H1 (cell line): ENCODE data around the gene FAM53A. TPM values are rescaled to one million over a fixed set of nuclear protein-coding genes. Genes with fewer than 3 reads are reported as not detected.

ENCODE experiments used
- CTCF ChIA-PET: fragments of 300-600 bp; sonication (Branson Sonifier 250); formaldehyde crosslinking; loops from one replicate; lab custom pipeline; 2021; ENCODE audit not compliant: partially characterized antibody; lab: Charles Lee
- POLR2A ChIA-PET: fragments of 300-600 bp; sonication (Branson Sonifier 250); formaldehyde crosslinking; loops from one replicate; lab custom pipeline; 2021; ENCODE audit warnings: inconsistent platforms; ENCODE audit not compliant: partially characterized antibody; lab: Charles Lee
- DNase-seq, 2 experiments: peaks; one replicate each; pipeline versions ENCODE4 v3.0.0 to v3.0.0-alpha.2; 2010 to 2022; ENCODE audit warnings: low spot score in 2 of 2, low read depth in 1 of 2, mixed read lengths in 1 of 2
- FAIRE-seq: peaks from 2 replicates; lab custom pipeline; 2011; peaks lifted over from hg19 to GRCh38; lab: Jason Lieb, UNC
- H2AFZ ChIP-seq: 2 replicates; pipeline ENCODE4 v1.8.1; 2012; ENCODE audit warnings: low read length, inconsistent platforms
- H2AK5ac ChIP-seq: 2 replicates; pipeline ENCODE4 v1.6.1; 2013; ENCODE audit warnings: low read depth, low read length
- H2BK120ac ChIP-seq: replicated peaks from 2 replicates; pipeline ENCODE3; 2013; ENCODE audit warnings: low read depth, low read length, inconsistent platforms
- H2BK12ac ChIP-seq: 2 replicates; pipeline ENCODE4 v1.6.1; 2013; ENCODE audit warnings: low read depth, low read length
- H2BK15ac ChIP-seq: 2 replicates; pipeline ENCODE4 v1.6.1; 2013; ENCODE audit warnings: low read length
- H2BK20ac ChIP-seq: 2 replicates; pipeline ENCODE4 v1.6.1; 2013; ENCODE audit warnings: low read length
- H2BK5ac ChIP-seq: 2 replicates; pipeline ENCODE4 v1.6.1; 2013; ENCODE audit warnings: low read depth, low read length
- H3K14ac ChIP-seq: 2 replicates; pipeline ENCODE4 v1.6.1; 2013; ENCODE audit warnings: inconsistent platforms; ENCODE audit not compliant: insufficient read length
- H3K18ac ChIP-seq: 2 replicates; pipeline ENCODE4 v1.6.1; 2013; ENCODE audit warnings: low read length; ENCODE audit errors: extremely low read depth
- H3K23ac ChIP-seq: 2 replicates; pipeline ENCODE4 v1.6.1; 2013; ENCODE audit warnings: inconsistent platforms; ENCODE audit not compliant: insufficient read length
- H3K23me2 ChIP-seq: 2 replicates; pipeline ENCODE4 v1.6.1; 2013; ENCODE audit warnings: low read depth, low read length
- H3K27ac ChIP-seq: 2 replicates; pipeline ENCODE4 v1.6.1; 2011; ENCODE audit warnings: low read depth, low read length, inconsistent platforms
- H3K27me3 ChIP-seq, 4 experiments: replicated peaks in 1 of 4; 1 replicate in 1 of 4; 2 replicates in 3 of 4; pipeline versions ENCODE4 v1.6.1 to v1.8.1; 2011 to 2013; ENCODE audit warnings: low read length in 3 of 4, mild to moderate bottlenecking in 3 of 4, inconsistent platforms in 2 of 4, mixed read lengths in 2 of 4, moderate library complexity in 1 of 4; ENCODE audit not compliant: control insufficient read depth in 3 of 4, insufficient read depth in 3 of 4; ENCODE audit errors: extremely low read depth in 1 of 4
- H3K36me3 ChIP-seq, 4 experiments: 2 replicates each; pipeline versions ENCODE4 v1.6.1 to v1.8.1; 2011 to 2013; ENCODE audit warnings: mild to moderate bottlenecking in 4 of 4, low read length in 3 of 4, moderate library complexity in 2 of 4, control low read depth in 1 of 4, inconsistent platforms in 1 of 4; ENCODE audit not compliant: insufficient read depth in 4 of 4, control insufficient read depth in 2 of 4
- H3K4ac ChIP-seq: replicated peaks from 2 replicates; pipeline ENCODE3; 2013; ENCODE audit warnings: low read length, low read depth, mixed read lengths, inconsistent platforms; ENCODE audit not compliant: insufficient read length
- H3K4me1 ChIP-seq, 4 experiments: replicated peaks in 1 of 4; 1 replicate in 1 of 4; 2 replicates in 3 of 4; pipeline versions ENCODE4 v1.6.1 to v1.8.1; 2011 to 2013; ENCODE audit warnings: low read length in 3 of 4, inconsistent platforms in 2 of 4, mixed read lengths in 1 of 4; ENCODE audit not compliant: insufficient read depth in 4 of 4, control insufficient read depth in 3 of 4
- H3K4me2 ChIP-seq, 2 experiments: 2 replicates each; pipeline versions ENCODE4 v1.6.1 to v1.8.1; 2011 to 2013; ENCODE audit warnings: low read depth in 2 of 2, low read length in 2 of 2, control low read depth in 1 of 2, inconsistent platforms in 1 of 2, mild to moderate bottlenecking in 1 of 2; ENCODE audit not compliant: insufficient read depth in 1 of 2
- H3K4me3 ChIP-seq, 4 experiments: fragments of 200-600, 300-600 bp in 1 of 4; sonication (generic), shearing (Covaris generic), sonication (Bioruptor Twin) in 1 of 4; 2 replicates each; pipeline versions ENCODE4 v1.5.1 to v1.8.1; 2011 to 2016; ENCODE audit warnings: low read length in 4 of 4, low read depth in 3 of 4, control low read depth in 2 of 4, inconsistent platforms in 2 of 4, mild to moderate bottlenecking in 2 of 4, mixed read lengths in 1 of 4, moderate library complexity in 1 of 4; ENCODE audit not compliant: insufficient read depth in 2 of 4; ENCODE audit errors: extremely low read depth in 1 of 4
- H3K56ac ChIP-seq: replicated peaks from 2 replicates; pipeline ENCODE3; 2013; ENCODE audit warnings: low read depth, mild to moderate bottlenecking, mixed read lengths, low read length, inconsistent platforms; ENCODE audit not compliant: insufficient read length
- H3K79me1 ChIP-seq: 2 replicates; pipeline ENCODE4 v1.6.1; 2013; ENCODE audit warnings: low read depth, low read length, control low read depth
- H3K79me2 ChIP-seq, 2 experiments: 2 replicates each; pipeline versions ENCODE4 v1.6.1 to v1.8.1; 2012 to 2013; ENCODE audit warnings: low read length in 2 of 2, mild to moderate bottlenecking in 2 of 2, inconsistent platforms in 1 of 2; ENCODE audit not compliant: insufficient read depth in 2 of 2, control insufficient read depth in 1 of 2
- H3K9ac ChIP-seq, 4 experiments: replicated peaks in 1 of 4; 1 replicate in 1 of 4; 2 replicates in 3 of 4; pipeline versions ENCODE4 v1.6.1 to v1.8.1; 2011 to 2013; ENCODE audit warnings: low read depth in 3 of 4, low read length in 3 of 4, control low read depth in 2 of 4, mild to moderate bottlenecking in 2 of 4, moderate library complexity in 2 of 4, inconsistent platforms in 1 of 4; ENCODE audit errors: extremely low read depth in 1 of 4
- H3K9me3 ChIP-seq, 2 experiments: 2 replicates each; pipeline versions ENCODE4 v1.6.1 to v1.8.1; 2012 to 2013; ENCODE audit warnings: mild to moderate bottlenecking in 2 of 2, moderate library complexity in 2 of 2, control low read depth in 1 of 2, inconsistent platforms in 1 of 2, low read depth in 1 of 2, low read length in 1 of 2, mixed read lengths in 1 of 2; ENCODE audit not compliant: insufficient read depth in 2 of 2
- H4K20me1 ChIP-seq, 2 experiments: replicated peaks in 1 of 2; 2 replicates each; pipeline versions ENCODE3 to v1.8.1; 2011 to 2013; ENCODE audit warnings: inconsistent platforms in 2 of 2, low read length in 2 of 2, mild to moderate bottlenecking in 1 of 2; ENCODE audit not compliant: insufficient read depth in 2 of 2, control insufficient read depth in 1 of 2
- H4K5ac ChIP-seq: 2 replicates; pipeline ENCODE4 v1.6.1; 2013; ENCODE audit warnings: low read length, low read depth, mixed read lengths, inconsistent platforms; ENCODE audit not compliant: insufficient read length
- H4K8ac ChIP-seq: 2 replicates; pipeline ENCODE4 v1.8.0; 2013; ENCODE audit warnings: mild to moderate bottlenecking, moderate library complexity, low read length, inconsistent platforms; ENCODE audit not compliant: insufficient read depth; ENCODE audit errors: extremely low read depth
- H4K91ac ChIP-seq: replicated peaks from 2 replicates; pipeline ENCODE3; 2013; ENCODE audit warnings: low read length, mixed read lengths, inconsistent platforms; ENCODE audit not compliant: insufficient read length
- ATF2 ChIP-seq: IDR thresholded peaks from 2 replicates; pipeline ENCODE4 v1.6.1; 2012; ENCODE audit warnings: low read length, inconsistent platforms
- CEBPB ChIP-seq: IDR thresholded peaks from 2 replicates; pipeline ENCODE4 v1.6.1; 2012; ENCODE audit warnings: low read depth, low read length
- CHD1 ChIP-seq: IDR thresholded peaks from 2 replicates; pipeline ENCODE4 v1.6.1; 2012; ENCODE audit warnings: low read depth, low read length, improper control_type of control experiment
- EZH2 ChIP-seq: fragments of 200-600 bp; sonication (generic); IDR thresholded peaks from 2 replicates; pipeline ENCODE4 v1.7.1; 2012; ENCODE audit warnings: low read depth, mild to moderate bottlenecking, moderate library complexity, low read length, inconsistent platforms; ENCODE audit not compliant: severe bottlenecking
- GTF2F1 ChIP-seq: IDR thresholded peaks from 2 replicates; pipeline ENCODE4 v1.6.1; 2012; ENCODE audit warnings: low read depth, low read length, improper control_type of control experiment, borderline replicate concordance
- JUND ChIP-seq: IDR thresholded peaks from 2 replicates; pipeline ENCODE4 v1.6.1; 2011; ENCODE audit warnings: mild to moderate bottlenecking, improper control_type of control experiment, low read length
- POLR2A ChIP-seq, 2 experiments: IDR thresholded peaks; 1 replicate in 1 of 2; 2 replicates in 1 of 2; pipeline ENCODE4 v1.6.1; 2011; ENCODE audit warnings: low read depth in 2 of 2, low read length in 2 of 2, mild to moderate bottlenecking in 2 of 2; ENCODE audit errors: control extremely low read depth in 1 of 2
- RBBP5 ChIP-seq: IDR thresholded peaks from 2 replicates; pipeline ENCODE4 v1.7.1; 2012; ENCODE audit warnings: low read depth, mild to moderate bottlenecking, inconsistent platforms, low read length, moderate library complexity, borderline replicate concordance
- RFX5 ChIP-seq: IDR thresholded peaks from 2 replicates; pipeline ENCODE4 v1.6.1; 2011; ENCODE audit warnings: low read depth, low read length, improper control_type of control experiment, borderline replicate concordance
- TCF12 ChIP-seq: IDR thresholded peaks from 2 replicates; pipeline ENCODE4 v1.6.1; 2011; ENCODE audit warnings: low read depth, mild to moderate bottlenecking, low read length
- TEAD4 ChIP-seq: IDR thresholded peaks from 2 replicates; pipeline ENCODE4 v1.6.1; 2012; ENCODE audit warnings: low read depth, low read length, inconsistent platforms, mixed read lengths
- WGBS, 2 experiments: shearing (Covaris generic) in 1 of 2; methylation state at CpG; one replicate each; pipeline versions ENCODE4 v1.1.6 to v1.1.7; 2013 to 2015; ENCODE audit warnings: low lambda C conversion rate in 2 of 2, mixed read lengths in 2 of 2, inconsistent platforms in 1 of 2, low coverage in 1 of 2, missing lambda C conversion rate in 1 of 2; ENCODE audit not compliant: insufficient replicate concordance in 2 of 2, insufficient coverage in 1 of 2, insufficient read length in 1 of 2; ENCODE audit errors: extremely low coverage in 1 of 2, missing lambda C conversion rate in 1 of 2; 5-methylcytosine and 5-hydroxymethylcytosine counted together
- polyA plus RNA-seq, 7 experiments: library from polyadenylated mRNA; depleted of rRNA in 3 of 7; stranded (reverse) in 5 of 7; unstranded in 2 of 7; fragments of >200 nt in 5 of 7; fragments of 200-250 nt in 2 of 7; gene quantifications; 1 replicate in 5 of 7; 2 replicates in 1 of 7; 4 replicates in 1 of 7; pipeline versions ENCODE4 v1.2.1 to v1.2.3, GENCODE V29; 2011 to 2013; ENCODE audit warnings: missing spikeins in 2 of 7, mixed read lengths in 2 of 7
- total RNA-seq: library from RNA; stranded (reverse); fragmentation: NEBNext Ultra II Directional; extraction: Animal tissue kit (Norgen Biotek cat#: 25700); gene quantifications from 2 replicates; pipeline ENCODE4 v1.2.1, GENCODE V29; 2021

FAM53A gene
- total and polyA plus RNA-seq, 2 of the 8 experiments (the other 6 are each of a cell fraction or from before 2014, with no cell fraction given) = 1.9 to 2.0 TPM

GRCh38 chr4:1630266-1630665 lies 53.8 kb downstream of the FAM53A start:
- DNase-seq (no peak), FAIRE-seq (no peak)
- no peak overlapping the region for H3K4me3 ChIP-seq
- no peaks in the 10 kb centered on the region for H3K27me3 ChIP-seq
- no peak overlapping the region for H3K27ac ChIP-seq
- peaks cover 0 to 5% of the 10 kb centered on the region in 2 experiments for H4K20me1 ChIP-seq
- H3K56ac ChIP-seq = no peak overlapping the region
- no peak overlapping the region for H2BK120ac ChIP-seq
- H3K18ac ChIP-seq = no peak overlapping the region
- H3K9ac ChIP-seq = no peak overlapping the region
- H2BK15ac ChIP-seq = no peak overlapping the region
- no peak overlapping the region for H4K8ac ChIP-seq
- H3K14ac ChIP-seq = no peak overlapping the region
- H3K4me1 ChIP-seq = no peaks in the 10 kb centered on the region
- H3K4ac ChIP-seq = no peak overlapping the region
- no peak overlapping the region for H2AK5ac ChIP-seq
- no peak overlapping the region for H3K4me2 ChIP-seq
- H3K23ac ChIP-seq = no peak overlapping the region
- no peaks in the 10 kb centered on the region for H3K23me2 ChIP-seq
- no peaks in the 10 kb centered on the region for H3K79me1 ChIP-seq
- H3K36me3 ChIP-seq = no peaks in the 10 kb centered on the region
- H2AFZ ChIP-seq = no peak overlapping the region
- no peaks in the 10 kb centered on the region for H3K79me2 ChIP-seq
- 95% methylated on average over 19 of the region's 19 CpGs; no CpG with 5 or more reads in 1 of the 2 experiments for WGBS, 2 experiments
- TF ChIP-seq RFX5 (no peak), POLR2A (IDR thresholded peaks at IDR 0.05; ENCODE audit: control extremely low read depth in 1 of 2, low read depth in 2 of 2, low read length in 2 of 2) (no peak), TCF12 (no peak), EZH2 (no peak), RBBP5 (no peak), GTF2F1 (no peak), ATF2 (no peak), CHD1 (no peak), JUND (no peak), CEBPB (no peak), TEAD4 (no peak)
- peaks cover 0 to 22% of the 10 kb centered on the region in 2 experiments; a peak in 2 of 4 replicates for H3K9me3 ChIP-seq
- no peak overlapping the region for H2BK12ac ChIP-seq
- no peak overlapping the region for H4K5ac ChIP-seq
- no peak overlapping the region for H2BK20ac ChIP-seq
- no peak overlapping the region for H2BK5ac ChIP-seq
- no peak overlapping the region for H4K91ac ChIP-seq
- ChIA-PET CTCF (interaction anchor here (0.6 to 2.1 kb wide), 27 partner anchors 10 to 279 kb away, joined by 3 to 24 read pairs (median 5); no protein-coding TSS in a partner anchor), POLR2A (no interaction called here)
